Endodermal cell (in vitro differentiated cells): ENCODE results near the gene SLC47A2. TPM values are rescaled to one million over a fixed set of nuclear protein-coding genes. Genes with fewer than 3 reads are reported as not detected.

Source experiments
- DNase-seq: peaks from one replicate; pipeline ENCODE4 v3.0.0-alpha.2; 2017
- H3K27ac ChIP-seq: 2 replicates; pipeline ENCODE4 v1.5.1; 2013; ENCODE audit warnings: mild to moderate bottlenecking, low read depth, low read length, moderate library complexity
- H3K27me3 ChIP-seq: 2 replicates; pipeline ENCODE4 v1.6.1; 2013; ENCODE audit warnings: mild to moderate bottlenecking, low read length, moderate library complexity; ENCODE audit not compliant: insufficient read depth, control insufficient read depth, poor library complexity, severe bottlenecking
- H3K36me3 ChIP-seq: 2 replicates; pipeline ENCODE4 v1.7.0; 2013; ENCODE audit warnings: mild to moderate bottlenecking, low read length, moderate library complexity; ENCODE audit not compliant: control insufficient read depth, insufficient read depth
- H3K4me1 ChIP-seq: one replicate; pipeline ENCODE4 v1.7.0; 2013; ENCODE audit warnings: low read length; ENCODE audit not compliant: control insufficient read depth, insufficient read depth
- H3K4me3 ChIP-seq: 2 replicates; pipeline ENCODE4 v1.5.1; 2013; ENCODE audit warnings: mild to moderate bottlenecking, low read length, moderate library complexity
- H3K9ac ChIP-seq: 2 replicates; pipeline ENCODE4 v1.6.1; 2013; ENCODE audit warnings: mild to moderate bottlenecking, low read length, moderate library complexity; ENCODE audit not compliant: poor library complexity, severe bottlenecking; ENCODE audit errors: extremely low read depth
- H3K9me3 ChIP-seq: 2 replicates; pipeline ENCODE4 v1.6.1; 2013; ENCODE audit warnings: mild to moderate bottlenecking, low read length, moderate library complexity; ENCODE audit not compliant: control insufficient read depth
- H3K27ac Mint-ChIP-seq: 2 replicates; pipeline ENCODE4 v1.8.0; 2020; ENCODE audit warnings: mixed read lengths
- H3K27me3 Mint-ChIP-seq: 2 replicates; pipeline ENCODE4 v1.8.0; 2021; ENCODE audit warnings: mild to moderate bottlenecking, mixed read lengths; ENCODE audit not compliant: insufficient read depth
- H3K36me3 Mint-ChIP-seq: 2 replicates; pipeline ENCODE4 v1.8.0; 2020; ENCODE audit warnings: low read depth, mixed read lengths
- H3K4me1 Mint-ChIP-seq: 2 replicates; pipeline ENCODE4 v1.8.0; 2020; ENCODE audit warnings: mixed read lengths
- H3K4me3 Mint-ChIP-seq: 2 replicates; pipeline ENCODE4 v1.8.0; 2020; ENCODE audit warnings: mild to moderate bottlenecking, moderate library complexity, mixed read lengths
- H3K9me3 Mint-ChIP-seq: 2 replicates; pipeline ENCODE4 v1.8.0; 2020; ENCODE audit warnings: mild to moderate bottlenecking, mixed read lengths
- WGBS, 2 experiments: methylation state at CpG; one replicate each; pipeline versions ENCODE4 v1.1.5 to v1.1.7; 2013; ENCODE audit warnings: missing lambda C conversion rate in 2 of 2, mixed read lengths in 1 of 2; ENCODE audit not compliant: insufficient coverage in 1 of 2, insufficient read length in 1 of 2; 5-methylcytosine and 5-hydroxymethylcytosine counted together
- total RNA-seq, 2 donors: library from RNA; stranded (reverse); fragmentation: NEBNext Ultra II Directional in 1 of 2; extraction: Animal tissue kit (Norgen Biotek cat#: 25700) in 1 of 2; gene quantifications; 2 replicates in 1 of 2; 3 replicates in 1 of 2; pipeline ENCODE4 v1.2.1, GENCODE V29; 2021
- TF ChIP-seq, protein P1 (sequence below): fragments of 200-600 bp; sonication (generic); conservative IDR thresholded peaks from 2 replicates; pipeline ENCODE4 v1.5.0; 2021; ENCODE audit warnings: antibody characterized with exemption, mild to moderate bottlenecking

Gene SLC47A2
- total RNA-seq, 2 donors from 2014 or later: not detected

DNA sequence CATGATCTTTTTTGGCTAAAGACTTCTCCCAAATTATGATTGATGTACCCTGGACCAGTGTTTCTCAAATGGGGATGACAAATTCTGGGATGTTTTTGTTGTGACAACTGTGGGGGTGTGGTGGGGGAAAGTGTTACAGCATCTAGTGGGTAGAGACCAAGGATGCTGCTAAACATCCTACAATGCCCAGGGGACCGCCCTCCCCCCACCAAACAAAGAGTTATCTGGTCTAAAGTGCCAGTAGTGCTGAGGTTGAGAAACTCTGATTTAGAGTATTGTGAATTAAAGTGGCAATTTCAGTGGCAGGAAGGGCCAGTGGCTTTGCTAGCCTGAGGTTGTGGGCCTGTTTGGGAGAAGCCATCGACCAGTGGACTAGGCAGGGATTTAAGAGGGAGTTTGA, 33.3 kb downstream of the SLC47A2 start:
- peaks cover 29% of the 10 kb centered on the region for H3K9me3 Mint-ChIP-seq
- no peaks in the 10 kb centered on the region for H3K27me3 ChIP-seq
- DNase-seq: no peak
- H3K36me3 Mint-ChIP-seq: peaks cover 56% of the 10 kb centered on the region
- H3K4me1 ChIP-seq: no peaks in the 10 kb centered on the region
- peaks cover 18% of the 10 kb centered on the region for H3K36me3 ChIP-seq
- TF ChIP-seq, protein P1, sequence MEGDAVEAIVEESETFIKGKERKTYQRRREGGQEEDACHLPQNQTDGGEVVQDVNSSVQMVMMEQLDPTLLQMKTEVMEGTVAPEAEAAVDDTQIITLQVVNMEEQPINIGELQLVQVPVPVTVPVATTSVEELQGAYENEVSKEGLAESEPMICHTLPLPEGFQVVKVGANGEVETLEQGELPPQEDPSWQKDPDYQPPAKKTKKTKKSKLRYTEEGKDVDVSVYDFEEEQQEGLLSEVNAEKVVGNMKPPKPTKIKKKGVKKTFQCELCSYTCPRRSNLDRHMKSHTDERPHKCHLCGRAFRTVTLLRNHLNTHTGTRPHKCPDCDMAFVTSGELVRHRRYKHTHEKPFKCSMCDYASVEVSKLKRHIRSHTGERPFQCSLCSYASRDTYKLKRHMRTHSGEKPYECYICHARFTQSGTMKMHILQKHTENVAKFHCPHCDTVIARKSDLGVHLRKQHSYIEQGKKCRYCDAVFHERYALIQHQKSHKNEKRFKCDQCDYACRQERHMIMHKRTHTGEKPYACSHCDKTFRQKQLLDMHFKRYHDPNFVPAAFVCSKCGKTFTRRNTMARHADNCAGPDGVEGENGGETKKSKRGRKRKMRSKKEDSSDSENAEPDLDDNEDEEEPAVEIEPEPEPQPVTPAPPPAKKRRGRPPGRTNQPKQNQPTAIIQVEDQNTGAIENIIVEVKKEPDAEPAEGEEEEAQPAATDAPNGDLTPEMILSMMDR: no peak
- no peak overlapping the region for H3K4me3 Mint-ChIP-seq
- no peak overlapping the region for H3K27ac ChIP-seq
- H3K9me3 ChIP-seq: peaks cover 27% of the 10 kb centered on the region
- H3K4me1 Mint-ChIP-seq: no peaks in the 10 kb centered on the region
- H3K27me3 Mint-ChIP-seq: no peaks in the 10 kb centered on the region
- no peak overlapping the region for H3K4me3 ChIP-seq
- no peak overlapping the region for H3K27ac Mint-ChIP-seq
- no peak overlapping the region for H3K9ac ChIP-seq
- WGBS, 2 experiments: 86 to 100% methylated on average over 1 to 2 of the region's 2 CpGs

DNA sequence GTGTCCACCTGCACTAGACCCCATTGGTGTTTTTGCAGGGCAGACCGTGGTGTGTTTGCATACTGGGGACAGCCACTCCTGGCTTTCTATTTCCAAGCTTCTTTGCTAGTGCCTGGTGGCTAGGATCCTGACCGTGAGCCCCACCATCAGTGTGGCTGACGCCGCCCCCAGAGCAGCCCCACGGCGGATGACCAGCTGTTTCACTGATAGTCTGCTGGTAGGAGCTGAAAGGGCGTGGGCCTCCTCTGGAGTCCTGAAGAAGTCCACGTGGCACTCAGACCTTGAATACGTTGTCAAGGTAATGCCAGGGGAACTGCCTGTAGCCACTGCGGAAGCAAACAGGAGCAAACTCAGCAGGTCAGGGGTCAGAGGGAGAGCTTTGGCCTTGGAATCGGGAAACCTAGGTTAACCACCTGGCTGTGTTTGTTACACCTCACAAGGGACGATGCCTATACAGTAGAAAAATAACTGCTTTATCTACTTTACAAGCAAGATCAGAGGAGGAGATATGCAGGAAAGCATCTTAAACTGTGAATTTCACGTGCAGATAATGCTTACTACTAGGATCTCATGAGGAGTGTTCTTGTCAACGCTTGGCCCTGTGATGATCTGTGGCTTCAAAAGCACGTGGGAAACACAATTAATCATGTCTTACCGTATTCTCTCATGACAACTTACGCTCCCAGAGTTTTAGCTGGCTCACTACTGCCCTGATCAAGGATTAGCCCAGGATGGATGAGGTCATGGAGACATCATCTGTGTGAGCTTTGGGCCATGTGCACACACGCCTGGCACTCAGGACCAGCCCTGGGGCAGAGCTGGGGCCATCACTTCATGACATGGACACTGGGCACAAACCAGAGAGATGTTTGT, 37.6 kb downstream of the SLC47A2 start:
- Histone ChIP-seq H3K4me3 (peak overlapping the region; percentile 13), H3K9ac (no peak overlapping the region), H3K36me3 (peaks cover 59% of the 10 kb centered on the region), H3K27me3 (no peaks in the 10 kb centered on the region), H3K9me3 (peaks cover 43% of the 10 kb centered on the region), H3K27ac (no peak overlapping the region), H3K4me1 (no peaks in the 10 kb centered on the region)
- no peak overlapping the region for H3K27ac Mint-ChIP-seq
- peaks cover 75% of the 10 kb centered on the region for H3K36me3 Mint-ChIP-seq
- H3K4me3 Mint-ChIP-seq: no peak overlapping the region
- H3K9me3 Mint-ChIP-seq: peaks cover 44% of the 10 kb centered on the region
- TF ChIP-seq, protein P1: no peak
- no peaks in the 10 kb centered on the region for H3K4me1 Mint-ChIP-seq
- 94% methylated on average over 16 to 18 of the region's 18 CpGs for WGBS, 2 experiments
- DNase-seq: no peak
- H3K27me3 Mint-ChIP-seq: no peaks in the 10 kb centered on the region

DNA sequence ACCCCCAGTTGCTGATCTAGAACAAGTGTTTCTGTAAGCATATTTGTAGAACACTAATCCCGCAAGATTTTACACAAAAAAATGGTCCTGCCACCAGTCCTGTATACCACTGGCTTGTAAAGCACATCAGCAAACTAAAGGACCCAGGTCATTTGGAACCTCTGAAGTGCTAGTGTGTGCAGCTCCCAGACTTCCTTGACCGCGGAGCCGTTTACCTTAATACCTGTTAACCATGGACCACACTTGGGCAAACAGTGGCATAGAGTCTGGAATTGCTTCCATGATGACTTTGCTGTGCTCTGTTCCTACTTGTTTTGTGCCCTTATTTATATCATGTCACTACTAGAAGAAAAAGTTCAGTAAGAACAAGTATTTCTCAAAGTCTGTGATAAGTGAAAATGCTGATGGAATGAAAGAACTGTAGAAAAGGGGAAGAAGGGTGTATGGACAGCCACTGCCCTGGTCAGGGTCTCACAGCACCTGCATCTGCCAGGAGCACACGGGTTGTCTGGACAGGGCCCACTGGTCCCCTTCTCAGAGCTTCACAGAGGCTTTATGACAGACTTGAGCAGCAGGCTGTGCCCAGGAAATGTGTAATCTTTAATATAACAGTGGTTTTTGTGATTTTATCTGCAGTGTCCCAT, 38.5 kb downstream of the SLC47A2 start:
- WGBS, 2 experiments: 99 to 100% methylated on average over 3 to 5 of the region's 5 CpGs
- no peak overlapping the region for H3K9ac ChIP-seq
- peaks cover 82% of the 10 kb centered on the region for H3K36me3 Mint-ChIP-seq
- no peak overlapping the region for H3K27ac Mint-ChIP-seq
- peaks cover 43% of the 10 kb centered on the region for H3K9me3 ChIP-seq
- peaks cover 68% of the 10 kb centered on the region for H3K36me3 ChIP-seq
- no peak overlapping the region for H3K4me3 Mint-ChIP-seq
- H3K4me1 Mint-ChIP-seq: no peaks in the 10 kb centered on the region
- DNase-seq: peak; percentile 70
- no peaks in the 10 kb centered on the region for H3K27me3 Mint-ChIP-seq
- H3K4me3 ChIP-seq: peak overlapping the region; percentile 13
- H3K4me1 ChIP-seq: no peaks in the 10 kb centered on the region
- TF ChIP-seq, protein P1: no peak
- no peak overlapping the region for H3K27ac ChIP-seq
- H3K27me3 ChIP-seq: no peaks in the 10 kb centered on the region
- peaks cover 44% of the 10 kb centered on the region for H3K9me3 Mint-ChIP-seq
